Left colon (tissue), 2 donors: ENCODE data around the gene YKT6. TPM values are rescaled to one million over a fixed set of nuclear protein-coding genes. Genes with fewer than 3 reads are reported as not detected.

Experiments used
- ATAC-seq: fragments of 200-7000 bp; cut with Tn5 transposase; one replicate; pipeline ENCODE4 v1.9.1; 2020; ENCODE audit warnings: mild to moderate bottlenecking, moderate library complexity
- DNase-seq, 2 donors: peaks; one replicate each; pipeline ENCODE4 v3.0.0-alpha.2; 2020
- intact Hi-C, 2 donors: fragments of 100-400 bp; cut with DNase I in 1 of 2; cut with micrococcal nuclease in 1 of 2; formaldehyde crosslinking; loops; one replicate each; pipeline versions ENCODE4 v1.11.2 to v1.14.0; 2022; cut with DNase I, micrococcal nuclease
- total RNA-seq, 2 donors: library from RNA; stranded (reverse); fragmentation: NEBNext Ultra II Directional; extraction: Animal tissue kit (Norgen Biotek cat#: 25700); gene quantifications; one replicate each; pipeline ENCODE4 v1.2.1, GENCODE V29; 2021
- donor health status: DM: no; HTN: no; CAD: no.
- donor health status: DM: yes; HTN: yes; CAD: no.

Gene YKT6
- total RNA-seq, 2 donors from 2014 or later, result 84.8 to 86.9 TPM

- ATAC-seq, result no peak
- DNase-seq, result peak in 1 of 2 donors; percentile 8
- intact Hi-C loops, result no loop called here
Observed at GRCh38 chr7:44212581-44213184, 11.9 kb downstream of the YKT6 start.

- peak; percentile 21 for ATAC-seq
- peak in 1 of 2 donors; percentile 18 for DNase-seq
- intact Hi-C loops, result no loop called here
Observed at GRCh38 chr7:44213206-44213876, 12.6 kb downstream of the YKT6 start.

GRCh38 chr7:44213877-44214388 lies 13.2 kb downstream of the YKT6 start:
- peak; percentile 13 for ATAC-seq
- intact Hi-C loops, result no loop called here
- peak in 1 of 2 donors; percentile 18 for DNase-seq

- DNase-seq (peak in 1 of 2 donors; percentile 10), ATAC-seq (no peak)
- intact Hi-C loops, result no loop called here
Observed at GRCh38 chr7:44215531-44215930, 14.8 kb downstream of the YKT6 start.

- DNase-seq (peak in 1 of 2 donors; percentile 12), ATAC-seq (no peak)
Observed at GRCh38 chr7:44216019-44216418, 15.2 kb downstream of the YKT6 start.

GRCh38 chr7:44216521-44217222 lies 15.9 kb downstream of the YKT6 start:
- no peak for ATAC-seq
- peak in 1 of 2 donors; percentile 19 for DNase-seq
- intact Hi-C loops, result no loop called here

More at GRCh38 chr7:44216019-44216418, 15.2 kb downstream of the YKT6 start:
- intact Hi-C loops, result no loop called here

- peak in 1 of 2 donors; percentile 5 for DNase-seq
- no peak for ATAC-seq
- intact Hi-C loops, result no loop called here
Observed at GRCh38 chr7:44217223-44217714, 16.5 kb downstream of the YKT6 start.

- ATAC-seq, result no peak
- DNase-seq, result peak in 1 of 2 donors; percentile 15
- intact Hi-C loops, result no loop called here
Observed at GRCh38 chr7:44217852-44218402, 17.1 kb downstream of the YKT6 start.

GRCh38 chr7:44218418-44219201 lies 17.8 kb downstream of the YKT6 start:
- DNase-seq (peak in 1 of 2 donors; percentile 12), ATAC-seq (no peak)
- intact Hi-C loops, result no loop called here

GRCh38 chr7:44219371-44220045 lies 18.7 kb downstream of the YKT6 start:
- DNase-seq, result peak in 1 of 2 donors; percentile 12
- ATAC-seq, result no peak
- intact Hi-C loops, result no loop called here

- intact Hi-C loops, result no loop called here
- no peak for ATAC-seq
- DNase-seq, result no peak
Observed at GRCh38 chr7:44220046-44220357, 19.2 kb downstream of the YKT6 start.

- intact Hi-C loops, result no loop called here
- DNase-seq, result no peak
- ATAC-seq, result no peak
Observed at GRCh38 chr7:44220358-44221112, 19.8 kb downstream of the YKT6 start.

GRCh38 chr7:44221231-44221791 lies 20.5 kb downstream of the YKT6 start:
- ATAC-seq (no peak), DNase-seq (no peak)
- intact Hi-C loops, result no loop called here

- DNase-seq (no peak), ATAC-seq (no peak)
- intact Hi-C loops, result no loop called here
Observed at GRCh38 chr7:44222074-44222473, 21.3 kb downstream of the YKT6 start.

GRCh38 chr7:44222776-44223261 lies 22.0 kb downstream of the YKT6 start:
- ATAC-seq (no peak), DNase-seq (no peak)
- intact Hi-C loops, result no loop called here

- no peak for DNase-seq
- intact Hi-C loops, result no loop called here
- no peak for ATAC-seq
Observed at GRCh38 chr7:44223362-44224079, 22.7 kb downstream of the YKT6 start.
